GM12878 (cell line): ENCODE data around the gene SGMS1. TPM values are rescaled to one million over a fixed set of nuclear protein-coding genes. Genes with fewer than 3 reads are reported as not detected.
A peak's percentile ranks its signal among the peaks of the same experiment; 100 is the strongest.

Experiments used
- CHD2 ChIP-seq: IDR thresholded peaks from 2 replicates; pipeline ENCODE4 v1.6.1; 2011; ENCODE audit warnings: low read depth, low read length, improper control_type of control experiment, borderline replicate concordance
- IKZF2 ChIP-seq, 2 experiments: fragments of 450-650 bp; IDR thresholded peaks; 2 replicates each; pipeline ENCODE4 v1.6.1; 2017; ENCODE audit warnings: mild to moderate bottlenecking in 2 of 2, moderate library complexity in 2 of 2
- MEF2B ChIP-seq: fragments of 450-650 bp; IDR thresholded peaks from 2 replicates; pipeline ENCODE4 v1.6.1; 2018; ENCODE audit warnings: mild to moderate bottlenecking, moderate library complexity; ENCODE audit not compliant: partially characterized antibody, poor library complexity, severe bottlenecking
- SMARCA5 ChIP-seq: fragments of 450-650 bp; IDR thresholded peaks from 2 replicates; pipeline ENCODE4 v1.6.1; 2017; ENCODE audit warnings: mild to moderate bottlenecking
- TAF1 ChIP-seq: IDR thresholded peaks from 2 replicates; pipeline ENCODE4 v1.6.1; 2011; ENCODE audit warnings: mild to moderate bottlenecking, low read depth, low read length, borderline replicate concordance
- ZNF24 ChIP-seq: fragments of 450-650 bp; IDR thresholded peaks from 2 replicates; pipeline ENCODE4 v1.6.1; 2017; ENCODE audit warnings: antibody characterized with exemption, mild to moderate bottlenecking
- polyA plus RNA-seq, 11 experiments: library from polyadenylated mRNA; depleted of rRNA in 4 of 11; unstranded in 6 of 11; stranded (reverse) in 5 of 11; fragments of >200 nt; fragmentation: Nextera tagmentation in 4 of 11; fragmentation: Illumina TruSeq in 1 of 11; extraction: Ambion mirVana in 4 of 11; extraction: Trizol in 1 of 11; gene quantifications; 1 replicate in 1 of 11; 2 replicates in 10 of 11; pipeline versions ENCODE4 v1.2.1 to v1.2.3, GENCODE V29; 2011 to 2016; ENCODE audit warnings: inconsistent platforms in 2 of 11, missing spikeins in 2 of 11, low read depth in 1 of 11
- total RNA-seq, 4 experiments: library from RNA; depleted of rRNA in 3 of 4; stranded (reverse); fragments of >200 nt in 3 of 4; fragmentation: Illumina TruSeq in 1 of 4; extraction: Trizol in 1 of 4; gene quantifications; 2 replicates each; pipeline versions ENCODE4 v1.2.1 to v1.2.3, GENCODE V29; 2013 to 2021
- TF ChIP-seq, protein P1 (sequence below): fragments of 150-350 bp; IDR thresholded peaks from 2 replicates; pipeline ENCODE4 v1.6.1; 2014; ENCODE audit warnings: mild to moderate bottlenecking, low read depth, low read length
- TF ChIP-seq, protein P2 (sequence below): fragments of 450-650 bp; conservative IDR thresholded peaks from 2 replicates; pipeline ENCODE4 v1.6.1; 2017; ENCODE audit warnings: mild to moderate bottlenecking, moderate library complexity
- TF ChIP-seq, protein P3 (sequence below): fragments of 450-650 bp; IDR thresholded peaks from 2 replicates; pipeline ENCODE4 v1.6.1; 2016; ENCODE audit warnings: mild to moderate bottlenecking

Gene SGMS1
- total and polyA plus RNA-seq, 10 of the 15 experiments (the other 5 are each of a cell fraction or from before 2014, with no cell fraction given): 1.4 to 14.5 (median 4.9) TPM

DNA sequence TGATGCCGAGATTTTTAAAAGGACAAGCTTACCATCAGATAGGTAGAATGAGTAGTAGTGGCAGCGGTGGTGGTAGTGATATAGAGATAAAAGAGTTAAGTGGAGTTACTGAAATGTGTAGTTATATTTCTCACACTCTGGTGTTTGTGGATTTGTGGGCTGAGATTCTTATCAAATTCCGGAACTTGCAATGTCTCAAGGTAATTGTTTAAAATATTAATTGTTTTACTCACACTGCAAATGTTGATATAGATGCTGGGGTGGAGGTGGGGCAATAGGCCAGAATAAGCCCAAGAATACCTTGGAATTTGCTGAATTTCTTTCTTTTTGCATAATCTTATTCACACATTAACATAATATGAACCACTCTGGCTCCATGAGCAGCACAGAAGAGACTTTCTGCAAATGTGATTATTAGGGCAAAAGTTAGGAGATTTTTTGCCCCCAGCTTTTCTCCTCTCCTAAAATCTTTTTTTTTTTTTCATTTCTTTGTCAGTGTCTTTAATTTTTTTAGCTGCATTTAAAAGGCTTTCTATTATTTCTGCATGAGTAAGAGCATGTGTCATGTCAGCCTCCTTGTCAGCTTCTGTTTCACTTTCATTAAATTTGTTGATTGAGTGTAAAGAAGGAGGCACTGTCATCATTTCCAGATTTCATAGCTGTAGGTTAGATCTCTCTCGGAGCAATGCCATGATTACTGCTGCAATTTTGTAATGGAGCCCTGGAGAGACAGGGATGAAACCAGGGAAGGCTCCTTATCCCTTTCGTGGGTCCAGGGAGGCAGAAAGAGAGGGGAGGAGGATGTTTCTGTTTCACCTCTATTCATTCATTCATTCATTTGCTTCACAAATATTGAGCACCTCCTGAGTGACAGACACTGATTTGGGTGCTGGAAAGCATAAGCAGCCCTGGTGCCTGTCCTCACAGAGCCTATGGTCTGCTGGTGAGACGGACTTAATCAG, 13.1 kb upstream of the SGMS1 start (continued):
- TF ChIP-seq, protein P1, sequence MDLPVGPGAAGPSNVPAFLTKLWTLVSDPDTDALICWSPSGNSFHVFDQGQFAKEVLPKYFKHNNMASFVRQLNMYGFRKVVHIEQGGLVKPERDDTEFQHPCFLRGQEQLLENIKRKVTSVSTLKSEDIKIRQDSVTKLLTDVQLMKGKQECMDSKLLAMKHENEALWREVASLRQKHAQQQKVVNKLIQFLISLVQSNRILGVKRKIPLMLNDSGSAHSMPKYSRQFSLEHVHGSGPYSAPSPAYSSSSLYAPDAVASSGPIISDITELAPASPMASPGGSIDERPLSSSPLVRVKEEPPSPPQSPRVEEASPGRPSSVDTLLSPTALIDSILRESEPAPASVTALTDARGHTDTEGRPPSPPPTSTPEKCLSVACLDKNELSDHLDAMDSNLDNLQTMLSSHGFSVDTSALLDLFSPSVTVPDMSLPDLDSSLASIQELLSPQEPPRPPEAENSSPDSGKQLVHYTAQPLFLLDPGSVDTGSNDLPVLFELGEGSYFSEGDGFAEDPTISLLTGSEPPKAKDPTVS: no peak
- TF ChIP-seq CHD2 (0 out of 2 replicates have a peak, but pooled peaks have one; percentile 29), TAF1 (0 out of 2 replicates have a peak, but pooled peaks have one; percentile 50), ZNF24 (peak; percentile 91), SMARCA5 (peak; percentile 37; the same call in 1 of the 2 replicates), MEF2B (peak; percentile 36), IKZF2 (IDR thresholded peaks at IDR 0.05) (peak in 1 of 2 experiments; percentile 50; a peak in 3 of 4 replicates)
- TF ChIP-seq, protein P2, sequence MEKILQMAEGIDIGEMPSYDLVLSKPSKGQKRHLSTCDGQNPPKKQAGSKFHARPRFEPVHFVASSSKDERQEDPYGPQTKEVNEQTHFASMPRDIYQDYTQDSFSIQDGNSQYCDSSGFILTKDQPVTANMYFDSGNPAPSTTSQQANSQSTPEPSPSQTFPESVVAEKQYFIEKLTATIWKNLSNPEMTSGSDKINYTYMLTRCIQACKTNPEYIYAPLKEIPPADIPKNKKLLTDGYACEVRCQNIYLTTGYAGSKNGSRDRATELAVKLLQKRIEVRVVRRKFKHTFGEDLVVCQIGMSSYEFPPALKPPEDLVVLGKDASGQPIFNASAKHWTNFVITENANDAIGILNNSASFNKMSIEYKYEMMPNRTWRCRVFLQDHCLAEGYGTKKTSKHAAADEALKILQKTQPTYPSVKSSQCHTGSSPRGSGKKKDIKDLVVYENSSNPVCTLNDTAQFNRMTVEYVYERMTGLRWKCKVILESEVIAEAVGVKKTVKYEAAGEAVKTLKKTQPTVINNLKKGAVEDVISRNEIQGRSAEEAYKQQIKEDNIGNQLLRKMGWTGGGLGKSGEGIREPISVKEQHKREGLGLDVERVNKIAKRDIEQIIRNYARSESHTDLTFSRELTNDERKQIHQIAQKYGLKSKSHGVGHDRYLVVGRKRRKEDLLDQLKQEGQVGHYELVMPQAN: 0 out of 2 replicates have a peak, but pooled peaks have one; percentile 20
- TF ChIP-seq, protein P3, sequence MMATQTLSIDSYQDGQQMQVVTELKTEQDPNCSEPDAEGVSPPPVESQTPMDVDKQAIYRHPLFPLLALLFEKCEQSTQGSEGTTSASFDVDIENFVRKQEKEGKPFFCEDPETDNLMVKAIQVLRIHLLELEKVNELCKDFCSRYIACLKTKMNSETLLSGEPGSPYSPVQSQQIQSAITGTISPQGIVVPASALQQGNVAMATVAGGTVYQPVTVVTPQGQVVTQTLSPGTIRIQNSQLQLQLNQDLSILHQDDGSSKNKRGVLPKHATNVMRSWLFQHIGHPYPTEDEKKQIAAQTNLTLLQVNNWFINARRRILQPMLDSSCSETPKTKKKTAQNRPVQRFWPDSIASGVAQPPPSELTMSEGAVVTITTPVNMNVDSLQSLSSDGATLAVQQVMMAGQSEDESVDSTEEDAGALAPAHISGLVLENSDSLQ: peak; percentile 79
